HFFc6 (cell line): ENCODE measurements around the gene ITGA7. TPM values are rescaled to one million over a fixed set of nuclear protein-coding genes. Genes with fewer than 3 reads are reported as not detected.
A peak's percentile ranks its signal among the peaks of the same experiment; 100 is the strongest.

Experiments
- DNase-seq: peaks from one replicate; pipeline ENCODE4 v3.0.0-alpha.2; 2018
- H3K27ac Mint-ChIP-seq: 2 replicates; pipeline ENCODE4 v1.8.0; 2020; ENCODE audit warnings: mild to moderate bottlenecking, mixed read lengths
- H3K27me3 Mint-ChIP-seq: 2 replicates; pipeline ENCODE4 v1.8.0; 2021; ENCODE audit warnings: mild to moderate bottlenecking, moderate library complexity, mixed read lengths; ENCODE audit not compliant: insufficient read depth
- H3K36me3 Mint-ChIP-seq: 2 replicates; pipeline ENCODE4 v1.8.0; 2021; ENCODE audit warnings: low read depth, mixed read lengths
- H3K4me1 Mint-ChIP-seq: 2 replicates; pipeline ENCODE4 v1.8.0; 2020; ENCODE audit warnings: low read depth, mixed read lengths
- H3K4me3 Mint-ChIP-seq: 2 replicates; pipeline ENCODE4 v1.8.0; 2020; ENCODE audit warnings: mild to moderate bottlenecking, moderate library complexity, mixed read lengths
- H3K9me3 Mint-ChIP-seq: 2 replicates; pipeline ENCODE4 v1.8.0; 2020; ENCODE audit warnings: mild to moderate bottlenecking, mixed read lengths
- CTCF ChIP-seq: fragments of 200-600 bp; sonication (generic); IDR thresholded peaks from 2 replicates; pipeline ENCODE4 v1.5.0; 2021; ENCODE audit warnings: antibody characterized with exemption, mild to moderate bottlenecking
- total RNA-seq, 6 experiments: library from RNA; stranded (reverse); fragmentation: NEBNext Ultra II Directional; extraction: Animal tissue kit (Norgen Biotek cat#: 25700); gene quantifications; 2 replicates in 1 of 6; 3 replicates in 5 of 6; pipeline ENCODE4 v1.2.3, GENCODE V29; 2021

ITGA7 gene
- total RNA-seq, 6 experiments from 2014 or later, result 0.95 to 2.3 (median 1.2) TPM

GRCh38 chr12:55683676-55684075 lies 24.0 kb downstream of the ITGA7 start:
- no peak overlapping the region for H3K27ac Mint-ChIP-seq
- peaks cover 24% of the 10 kb centered on the region for H3K27me3 Mint-ChIP-seq
- peaks cover 11% of the 10 kb centered on the region for H3K4me1 Mint-ChIP-seq
- no peak for DNase-seq
- H3K36me3 Mint-ChIP-seq, result no peaks in the 10 kb centered on the region
- no peak for TF ChIP-seq CTCF
- H3K9me3 Mint-ChIP-seq, result no peaks in the 10 kb centered on the region
- H3K4me3 Mint-ChIP-seq, result no peak overlapping the region

- Mint-ChIP-seq H3K9me3 (no peaks in the 10 kb centered on the region), H3K27ac (no peak overlapping the region), H3K4me3 (no peak overlapping the region), H3K27me3 (peaks cover 20% of the 10 kb centered on the region), H3K4me1 (peaks cover 11% of the 10 kb centered on the region), H3K36me3 (no peaks in the 10 kb centered on the region)
- no peak for DNase-seq
- no peak for TF ChIP-seq CTCF
Measured at GRCh38 chr12:55682087-55682796, 25.5 kb downstream of the ITGA7 start.

GRCh38 chr12:55681142-55682077 lies 26.3 kb downstream of the ITGA7 start:
- H3K36me3 Mint-ChIP-seq, result no peaks in the 10 kb centered on the region
- peak overlapping the region; percentile 52; the same call in 1 of the 2 replicates for H3K4me3 Mint-ChIP-seq
- peak; percentile 59 for DNase-seq
- TF ChIP-seq CTCF, result peak; percentile 66
- H3K27me3 Mint-ChIP-seq, result peaks cover 21% of the 10 kb centered on the region
- no peaks in the 10 kb centered on the region for H3K9me3 Mint-ChIP-seq
- peaks cover 11% of the 10 kb centered on the region for H3K4me1 Mint-ChIP-seq
- H3K27ac Mint-ChIP-seq, result no peak overlapping the region; the same call in 1 of the 2 replicates

GRCh38 chr12:55679691-55680090 lies 28.0 kb downstream of the ITGA7 start:
- TF ChIP-seq CTCF, result no peak
- H3K27me3 Mint-ChIP-seq, result peaks cover 21% of the 10 kb centered on the region
- H3K36me3 Mint-ChIP-seq, result no peaks in the 10 kb centered on the region

GRCh38 chr12:55676707-55677106 lies 31.0 kb downstream of the ITGA7 start:
- peaks cover 9% of the 10 kb centered on the region for H3K4me1 Mint-ChIP-seq
- no peaks in the 10 kb centered on the region for H3K9me3 Mint-ChIP-seq
- H3K4me3 Mint-ChIP-seq, result no peak overlapping the region
- H3K27ac Mint-ChIP-seq, result no peak overlapping the region
- H3K27me3 Mint-ChIP-seq, result peaks cover 20% of the 10 kb centered on the region
- H3K36me3 Mint-ChIP-seq, result no peaks in the 10 kb centered on the region
- TF ChIP-seq CTCF, result no peak
- DNase-seq, result no peak

More at GRCh38 chr12:55679691-55680090, 28.0 kb downstream of the ITGA7 start:
- H3K4me3 Mint-ChIP-seq, result no peak overlapping the region
- H3K4me1 Mint-ChIP-seq, result peaks cover 11% of the 10 kb centered on the region
- DNase-seq, result no peak
- H3K27ac Mint-ChIP-seq, result no peak overlapping the region
- H3K9me3 Mint-ChIP-seq, result no peaks in the 10 kb centered on the region
